Measurements from ENCODE around the gene UGT2A1. TPM values are rescaled to one million over a fixed set of nuclear protein-coding genes. Genes with fewer than 3 reads are reported as not detected.

UGT2A1 gene
- total RNA-seq, 4 donors from 2014 or later = not detected

DNA sequence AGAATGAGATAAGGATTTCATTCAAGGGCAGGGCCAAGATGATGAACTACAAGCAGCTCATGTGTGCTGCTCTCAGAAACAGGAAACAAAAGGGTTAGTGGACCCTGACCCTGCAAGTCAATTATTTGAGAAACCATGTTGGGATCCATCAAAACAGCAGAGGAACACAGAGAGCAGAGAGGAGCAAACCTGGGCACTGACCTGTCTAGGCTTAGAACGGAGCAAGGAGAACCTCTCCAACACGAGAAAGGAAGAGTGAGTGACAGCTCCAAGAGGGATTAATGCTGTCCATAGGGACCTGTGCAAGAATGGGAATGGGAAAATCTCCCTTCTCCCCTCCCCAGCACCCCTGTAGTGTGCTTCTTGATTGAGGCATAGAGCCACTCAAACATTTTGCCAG lies 103.4 kb downstream of the UGT2A1 start:
- Histone ChIP-seq H3K27me3 (no peaks in the 10 kb centered on the region), H3K4me3 (no peak overlapping the region)
- WGBS, 2 donors = 82 to 87% methylated on average over 2 of the region's 2 CpGs

DNA sequence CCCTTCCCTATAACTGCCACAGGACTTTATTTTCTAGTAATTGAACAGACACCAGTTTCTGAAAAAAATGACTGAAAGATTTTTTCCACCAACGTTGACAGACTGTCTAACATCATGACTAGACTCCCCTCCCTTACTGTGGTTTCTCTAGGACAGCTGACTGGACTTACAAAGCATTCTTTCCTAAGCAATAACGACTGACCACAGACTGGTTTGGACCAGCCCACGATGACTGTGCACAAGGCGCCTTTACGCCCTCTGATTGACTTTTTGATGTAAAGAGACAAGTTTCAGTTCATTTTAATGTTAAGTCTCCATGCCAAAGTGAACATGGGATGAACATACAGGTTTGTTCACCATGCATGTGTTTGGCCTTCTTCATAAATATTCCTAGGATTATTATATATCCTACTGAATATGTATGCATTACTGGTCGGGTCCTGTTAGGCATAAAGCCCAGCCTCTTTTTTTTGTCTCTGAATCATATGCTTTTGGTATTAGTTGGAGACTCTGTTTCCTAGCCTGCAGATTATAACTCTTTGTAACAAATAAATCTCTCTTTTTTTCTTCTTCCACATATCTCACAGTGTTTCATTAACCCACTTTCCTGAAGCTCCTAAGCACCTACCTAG lies 106.8 kb downstream of the UGT2A1 start:
- Histone ChIP-seq H3K4me1 (no peaks in the 10 kb centered on the region), H3K36me3 (no peaks in the 10 kb centered on the region), H3K9me3 (no peaks in the 10 kb centered on the region), H3K4me3 (no peak overlapping the region), H3K27ac (no peak overlapping the region), H3K27me3 (no peaks in the 10 kb centered on the region)
- no peak for DNase-seq (ENCODE audit: low spot score in 2 of 2)
- 50 to 54% methylated on average over 6 of the region's 6 CpGs for WGBS, 2 donors
- TF ChIP-seq POLR2A (IDR thresholded peaks at IDR 0.05) = no peak
- TF ChIP-seq, protein P1, sequence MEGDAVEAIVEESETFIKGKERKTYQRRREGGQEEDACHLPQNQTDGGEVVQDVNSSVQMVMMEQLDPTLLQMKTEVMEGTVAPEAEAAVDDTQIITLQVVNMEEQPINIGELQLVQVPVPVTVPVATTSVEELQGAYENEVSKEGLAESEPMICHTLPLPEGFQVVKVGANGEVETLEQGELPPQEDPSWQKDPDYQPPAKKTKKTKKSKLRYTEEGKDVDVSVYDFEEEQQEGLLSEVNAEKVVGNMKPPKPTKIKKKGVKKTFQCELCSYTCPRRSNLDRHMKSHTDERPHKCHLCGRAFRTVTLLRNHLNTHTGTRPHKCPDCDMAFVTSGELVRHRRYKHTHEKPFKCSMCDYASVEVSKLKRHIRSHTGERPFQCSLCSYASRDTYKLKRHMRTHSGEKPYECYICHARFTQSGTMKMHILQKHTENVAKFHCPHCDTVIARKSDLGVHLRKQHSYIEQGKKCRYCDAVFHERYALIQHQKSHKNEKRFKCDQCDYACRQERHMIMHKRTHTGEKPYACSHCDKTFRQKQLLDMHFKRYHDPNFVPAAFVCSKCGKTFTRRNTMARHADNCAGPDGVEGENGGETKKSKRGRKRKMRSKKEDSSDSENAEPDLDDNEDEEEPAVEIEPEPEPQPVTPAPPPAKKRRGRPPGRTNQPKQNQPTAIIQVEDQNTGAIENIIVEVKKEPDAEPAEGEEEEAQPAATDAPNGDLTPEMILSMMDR (IDR thresholded peaks at IDR 0.05) = no peak
- no peak for TF ChIP-seq EP300 (IDR thresholded peaks at IDR 0.05)

More for the DNA sequence above, 103.4 kb downstream of the UGT2A1 start:
- Histone ChIP-seq H3K27ac (no peak overlapping the region), H3K4me1 (no peaks in the 10 kb centered on the region), H3K9me3 (no peaks in the 10 kb centered on the region), H3K36me3 (no peaks in the 10 kb centered on the region)
- TF ChIP-seq EP300 (IDR thresholded peaks at IDR 0.05) (no peak), POLR2A (IDR thresholded peaks at IDR 0.05) (no peak)
- TF ChIP-seq, protein P1 (IDR thresholded peaks at IDR 0.05) = no peak
- no peak for DNase-seq (ENCODE audit: low spot score in 2 of 2)

Small RNA genes lying within 50 kb of the gene (small RNA-seq; reads per million reads assigned to genes)
- not detected for gene UGT2A2

Other genes with a start within 250 kb of the UGT2A1 start
- gene UGT2B4, start 157.3 kb downstream of the UGT2A1 start, total RNA-seq = not detected
- not detected for gene UGT2A2, start 13.6 kb downstream of the UGT2A1 start, total RNA-seq
- 1 to 10 TPM in 2 of 4 donors, under 1 TPM in 2; 0.39 to 3.3 (median 1.1) TPM for gene SULT1B1, start 107.4 kb upstream of the UGT2A1 start, total RNA-seq
- gene SULT1E1, start 206.9 kb upstream of the UGT2A1 start, total RNA-seq = not detected

All from tibial nerve (tissue), 4 donors.